Left ventricle myocardium inferior (tissue), 1 donor: ENCODE data around the gene CECR2. TPM values are rescaled to one million over a fixed set of nuclear protein-coding genes. Genes with fewer than 3 reads are reported as not detected.

ENCODE experiments used
- DNase-seq: peaks from one replicate; pipeline ENCODE4 v3.0.0-alpha.2; 2020
- H3K27ac ChIP-seq: fragments of 200-600 bp; replicated peaks from 2 replicates; pipeline ENCODE4 v1.8.0; 2021
- H3K27me3 ChIP-seq: fragments of 200-600 bp; 2 replicates; pipeline ENCODE4 v1.8.0; 2021; ENCODE audit warnings: low read depth
- H3K36me3 ChIP-seq: fragments of 200-600 bp; 2 replicates; pipeline ENCODE4 v1.8.0; 2021
- H3K4me1 ChIP-seq: fragments of 200-600 bp; 2 replicates; pipeline ENCODE4 v1.8.0; 2021
- H3K4me3 ChIP-seq: fragments of 200-600 bp; 2 replicates; pipeline ENCODE4 v1.8.0; 2021; ENCODE audit warnings: mild to moderate bottlenecking, moderate library complexity
- H3K9me3 ChIP-seq: fragments of 200-600 bp; replicated peaks from 2 replicates; pipeline ENCODE4 v1.8.0; 2021
- CTCF ChIP-seq: fragments of 200-600 bp; IDR thresholded peaks from 2 replicates; pipeline ENCODE4 v1.8.0; 2021; ENCODE audit warnings: antibody characterized with exemption, mild to moderate bottlenecking, borderline replicate concordance
- intact Hi-C: fragments of 100-400 bp; cut with micrococcal nuclease; formaldehyde crosslinking; loops from one replicate; pipeline ENCODE4 v1.11.0; 2022
- total RNA-seq: library from RNA; stranded (reverse); fragmentation: NEBNext Ultra II Directional; extraction: Animal tissue kit (Norgen Biotek cat#: 25700); gene quantifications from one replicate; pipeline ENCODE4 v1.2.1, GENCODE V29; 2021
- donor health status: DM: no; HTN: yes; CAD: no; lungs with severe emphysema.

The CECR2 gene
- total RNA-seq, 1 donor from 2014 or later = 3.1 TPM

- intact Hi-C loops = no loop called here
- Histone ChIP-seq H3K27me3 (no peaks in the 10 kb centered on the region), H3K27ac (no peak overlapping the region), H3K4me3 (no peak overlapping the region), H3K4me1 (peaks cover 3% of the 10 kb centered on the region), H3K36me3 (peaks cover 97% of the 10 kb centered on the region), H3K9me3 (no peaks in the 10 kb centered on the region)
- DNase-seq = no peak
- no peak for TF ChIP-seq CTCF
Measured at GRCh38 chr22:17596226-17596625, 227.0 kb downstream of the CECR2 start.

- H3K36me3 ChIP-seq = peaks cover 88% of the 10 kb centered on the region
- H3K27me3 ChIP-seq = no peaks in the 10 kb centered on the region
- no peaks in the 10 kb centered on the region for H3K9me3 ChIP-seq
- H3K4me1 ChIP-seq = peaks cover 3% of the 10 kb centered on the region
- H3K4me3 ChIP-seq = no peak overlapping the region
- intact Hi-C loops = no loop called here
- TF ChIP-seq CTCF = no peak
- H3K27ac ChIP-seq = no peak overlapping the region
- DNase-seq = no peak
Measured at GRCh38 chr22:17597217-17597616, 228.0 kb downstream of the CECR2 start.

GRCh38 chr22:17598318-17598717, 229.1 kb downstream of the CECR2 start:
- Histone ChIP-seq H3K4me3 (no peak overlapping the region), H3K4me1 (peaks cover 1% of the 10 kb centered on the region), H3K9me3 (no peaks in the 10 kb centered on the region), H3K27ac (no peak overlapping the region), H3K27me3 (no peaks in the 10 kb centered on the region), H3K36me3 (peaks cover 84% of the 10 kb centered on the region)
- no peak for TF ChIP-seq CTCF
- DNase-seq = no peak
- intact Hi-C loops = no loop called here

- H3K4me3 ChIP-seq = no peak overlapping the region
- no peak overlapping the region for H3K27ac ChIP-seq
- H3K4me1 ChIP-seq = peaks cover 5% of the 10 kb centered on the region
- H3K36me3 ChIP-seq = peaks cover 57% of the 10 kb centered on the region
- DNase-seq = no peak
- no peak for TF ChIP-seq CTCF
- no peaks in the 10 kb centered on the region for H3K9me3 ChIP-seq
- no peaks in the 10 kb centered on the region for H3K27me3 ChIP-seq
- intact Hi-C loops = no loop called here
Measured at GRCh38 chr22:17601031-17601430, 231.8 kb downstream of the CECR2 start.

- H3K4me1 ChIP-seq = peaks cover 29% of the 10 kb centered on the region
Measured at GRCh38 chr22:17603668-17604067, 234.4 kb downstream of the CECR2 start.

More at GRCh38 chr22:17603668-17604067, 234.4 kb downstream of the CECR2 start:
- DNase-seq = no peak
- peaks cover 42% of the 10 kb centered on the region for H3K36me3 ChIP-seq
- no peaks in the 10 kb centered on the region for H3K9me3 ChIP-seq
- no peaks in the 10 kb centered on the region for H3K27me3 ChIP-seq
- intact Hi-C loops = no loop called here
- no peak overlapping the region for H3K27ac ChIP-seq
- no peak for TF ChIP-seq CTCF
- no peak overlapping the region for H3K4me3 ChIP-seq
